Left lung (tissue), 10 donors: Measurements from ENCODE around the gene WNT4. TPM values are rescaled to one million over a fixed set of nuclear protein-coding genes. Genes with fewer than 3 reads are reported as not detected.

ENCODE experiments used
- ATAC-seq: fragments of 200-7000 bp; cut with Tn5 transposase; one replicate; pipeline ENCODE4 v1.9.1; 2020; ENCODE audit warnings: moderate library complexity
- DNase-seq, 4 donors: peaks; one replicate each; pipeline ENCODE4 v3.0.0-alpha.2; 2013 to 2020
- H3K27ac ChIP-seq, 2 donors: fragments of 200-600 bp; sonication (generic) in 1 of 2; one replicate each; pipeline versions ENCODE4 v1.5.0 to v1.8.0; 2020 to 2021
- H3K27me3 ChIP-seq, 2 donors: fragments of 200-600 bp; sonication (generic) in 1 of 2; one replicate each; pipeline versions ENCODE4 v1.5.0 to v1.8.0; 2020 to 2021
- H3K36me3 ChIP-seq, 2 donors: fragments of 200-600 bp; sonication (generic) in 1 of 2; one replicate each; pipeline versions ENCODE4 v1.5.0 to v1.8.0; 2020 to 2021
- H3K4me1 ChIP-seq, 2 donors: fragments of 200-600 bp; one replicate each; pipeline ENCODE4 v1.8.0; 2021
- H3K4me3 ChIP-seq, 2 donors: fragments of 200-600 bp; sonication (generic) in 1 of 2; one replicate each; pipeline versions ENCODE4 v1.5.0 to v1.8.0; 2020 to 2021; ENCODE audit warnings: mild to moderate bottlenecking in 1 of 2
- H3K9me3 ChIP-seq, 2 donors: fragments of 200-600 bp; sonication (generic) in 1 of 2; one replicate each; pipeline versions ENCODE4 v1.5.0 to v1.8.0; 2020 to 2021
- intact Hi-C, 2 donors: fragments of 100-400 bp; cut with DNase I; formaldehyde crosslinking; loops; one replicate each; pipeline versions ENCODE4 v1.11.2 to v1.14.2; 2022
- polyA plus RNA-seq, 6 donors: library from polyadenylated mRNA; unstranded; fragments of 120-200 nt; gene quantifications; one replicate each; pipeline ENCODE4 v1.2.1, GENCODE V29; 2013; ENCODE audit not compliant: insufficient read length in 6 of 6
- total RNA-seq, 2 donors: library from RNA; stranded (reverse); fragmentation: NEBNext Ultra II Directional; extraction: Animal tissue kit (Norgen Biotek cat#: 25700); gene quantifications; one replicate each; pipeline ENCODE4 v1.2.1, GENCODE V29; 2021
- TF ChIP-seq, protein P1 (sequence below), 2 donors: fragments of 200-600 bp; sonication (generic) in 1 of 2; IDR thresholded peaks; one replicate each; pipeline versions ENCODE4 v1.5.0 to v1.8.0; 2021; ENCODE audit warnings: antibody characterized with exemption in 2 of 2
- donor health status: DM: no; HTN: yes; CAD: no.
- donor health status: DM: no; HTN: no; CAD: no.

WNT4 gene
- total and polyA plus RNA-seq, 8 donors: 1.8 to 4.0 (median 2.8) TPM

GRCh38 chr1:22112554-22112953, 30.3 kb downstream of the WNT4 start:
- no peaks in the 10 kb centered on the region for H3K9me3 ChIP-seq
- H3K27me3 ChIP-seq: no peaks in the 10 kb centered on the region
- H3K4me1 ChIP-seq: peaks cover 0 to 15% of the 10 kb centered on the region in 2 donors
- no peak for DNase-seq
- ATAC-seq: no peak
- no peak overlapping the region for H3K27ac ChIP-seq
- H3K36me3 ChIP-seq: peaks cover 0 to 68% of the 10 kb centered on the region in 2 donors
- TF ChIP-seq, protein P1, sequence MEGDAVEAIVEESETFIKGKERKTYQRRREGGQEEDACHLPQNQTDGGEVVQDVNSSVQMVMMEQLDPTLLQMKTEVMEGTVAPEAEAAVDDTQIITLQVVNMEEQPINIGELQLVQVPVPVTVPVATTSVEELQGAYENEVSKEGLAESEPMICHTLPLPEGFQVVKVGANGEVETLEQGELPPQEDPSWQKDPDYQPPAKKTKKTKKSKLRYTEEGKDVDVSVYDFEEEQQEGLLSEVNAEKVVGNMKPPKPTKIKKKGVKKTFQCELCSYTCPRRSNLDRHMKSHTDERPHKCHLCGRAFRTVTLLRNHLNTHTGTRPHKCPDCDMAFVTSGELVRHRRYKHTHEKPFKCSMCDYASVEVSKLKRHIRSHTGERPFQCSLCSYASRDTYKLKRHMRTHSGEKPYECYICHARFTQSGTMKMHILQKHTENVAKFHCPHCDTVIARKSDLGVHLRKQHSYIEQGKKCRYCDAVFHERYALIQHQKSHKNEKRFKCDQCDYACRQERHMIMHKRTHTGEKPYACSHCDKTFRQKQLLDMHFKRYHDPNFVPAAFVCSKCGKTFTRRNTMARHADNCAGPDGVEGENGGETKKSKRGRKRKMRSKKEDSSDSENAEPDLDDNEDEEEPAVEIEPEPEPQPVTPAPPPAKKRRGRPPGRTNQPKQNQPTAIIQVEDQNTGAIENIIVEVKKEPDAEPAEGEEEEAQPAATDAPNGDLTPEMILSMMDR (IDR thresholded peaks at IDR 0.05): no peak
- intact Hi-C loops: no loop called here
- H3K4me3 ChIP-seq: no peak overlapping the region

DNA sequence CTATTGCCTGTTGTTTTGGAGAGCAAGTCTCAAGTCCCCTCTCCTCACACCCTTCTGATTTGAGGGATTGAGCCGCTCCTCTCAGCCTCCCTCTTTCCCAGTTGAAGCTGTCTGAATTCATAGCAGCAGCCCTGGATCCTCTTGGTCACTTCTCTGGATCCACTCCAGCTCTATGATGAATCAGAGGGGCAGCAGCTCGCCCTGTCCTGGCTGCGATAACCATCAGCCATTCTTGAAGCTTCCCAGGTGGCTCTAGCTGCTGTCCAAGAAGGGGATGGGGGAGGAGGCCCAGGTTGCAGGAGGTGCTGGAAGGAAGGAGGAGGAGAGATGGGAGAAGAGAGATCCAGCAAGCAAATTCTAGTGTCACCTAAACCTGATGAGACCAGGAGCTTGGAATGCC, 31.3 kb downstream of the WNT4 start:
- ATAC-seq (no peak), DNase-seq (no peak)
- no peak overlapping the region for H3K27ac ChIP-seq
- no peak overlapping the region for H3K4me3 ChIP-seq
- H3K9me3 ChIP-seq: no peaks in the 10 kb centered on the region
- intact Hi-C loops: no loop called here
- no peaks in the 10 kb centered on the region for H3K27me3 ChIP-seq
- TF ChIP-seq, protein P1 (IDR thresholded peaks at IDR 0.05): no peak
- peaks cover 0 to 10% of the 10 kb centered on the region in 2 donors for H3K4me1 ChIP-seq
- H3K36me3 ChIP-seq: peaks cover 0 to 66% of the 10 kb centered on the region in 2 donors

GRCh38 chr1:22111115-22111514, 31.8 kb downstream of the WNT4 start:
- Histone ChIP-seq H3K4me1 (peaks cover 0 to 13% of the 10 kb centered on the region in 2 donors), H3K27ac (no peak overlapping the region), H3K27me3 (no peaks in the 10 kb centered on the region), H3K4me3 (no peak overlapping the region), H3K36me3 (peaks cover 0 to 70% of the 10 kb centered on the region in 2 donors), H3K9me3 (no peaks in the 10 kb centered on the region)
- intact Hi-C loops: no loop called here
- DNase-seq (no peak), ATAC-seq (no peak)
- TF ChIP-seq, protein P1 (IDR thresholded peaks at IDR 0.05): no peak

GRCh38 chr1:22110016-22110415, 32.9 kb downstream of the WNT4 start:
- Histone ChIP-seq H3K36me3 (peaks cover 0 to 77% of the 10 kb centered on the region in 2 donors), H3K27ac (no peak overlapping the region)

DNA sequence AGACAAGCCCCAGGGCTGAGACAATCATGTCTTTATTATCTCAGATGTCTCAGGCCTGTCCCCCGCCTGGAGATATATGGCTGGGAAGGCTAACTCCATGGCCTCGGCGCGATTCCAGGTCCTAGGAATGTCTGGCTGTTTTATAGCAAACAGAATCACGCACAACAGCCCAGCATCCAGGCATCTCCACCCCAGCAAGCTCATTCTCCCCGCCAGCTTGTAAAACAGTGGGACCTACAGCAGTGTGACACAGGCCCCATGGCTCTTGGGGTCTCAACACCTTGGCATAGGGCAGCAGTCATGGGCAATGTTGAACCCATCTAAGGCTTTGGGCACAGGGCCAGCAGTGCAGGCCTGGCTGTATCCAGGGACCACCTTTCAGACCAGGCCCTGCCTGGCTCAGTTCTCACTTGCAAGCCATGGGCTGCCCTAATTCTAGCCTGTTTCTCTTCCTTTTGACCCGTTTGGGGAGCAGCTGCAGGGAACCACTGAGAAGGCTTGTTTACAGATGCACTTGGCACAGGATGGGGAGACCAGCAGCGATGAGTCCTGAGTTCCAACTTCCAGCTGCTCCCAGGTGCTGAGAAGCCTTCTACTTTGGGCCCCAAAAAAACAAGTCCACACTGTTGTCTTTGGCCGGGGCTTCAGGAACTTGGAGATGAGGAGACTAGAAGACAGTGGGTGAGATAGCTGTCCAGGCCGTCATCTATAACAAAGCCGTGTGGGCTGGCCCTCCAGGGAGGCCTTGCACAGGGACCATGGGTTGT, 34.4 kb downstream of the WNT4 start:
- TF ChIP-seq, protein P1 (IDR thresholded peaks at IDR 0.05): no peak
- no peaks in the 10 kb centered on the region for H3K9me3 ChIP-seq
- intact Hi-C loops: no loop called here
- H3K27me3 ChIP-seq: no peaks in the 10 kb centered on the region
- peaks cover 0 to 30% of the 10 kb centered on the region in 2 donors for H3K4me1 ChIP-seq
- no peak overlapping the region for H3K4me3 ChIP-seq
- H3K36me3 ChIP-seq: peaks cover 0 to 71% of the 10 kb centered on the region in 2 donors
- DNase-seq (peak in 1 of 4 donors; percentile 36), ATAC-seq (no peak)
- no peak overlapping the region for H3K27ac ChIP-seq

More at GRCh38 chr1:22110016-22110415, 32.9 kb downstream of the WNT4 start:
- DNase-seq (no peak), ATAC-seq (no peak)
- Histone ChIP-seq H3K4me3 (no peak overlapping the region), H3K9me3 (no peaks in the 10 kb centered on the region), H3K4me1 (peaks cover 0 to 23% of the 10 kb centered on the region in 2 donors), H3K27me3 (no peaks in the 10 kb centered on the region)
- TF ChIP-seq, protein P1 (IDR thresholded peaks at IDR 0.05): no peak
- intact Hi-C loops: no loop called here
